KMS-11 (cell line): ENCODE measurements around the gene KLHL33.
A peak's percentile ranks its signal among the peaks of the same experiment; 100 is the strongest.

Experiments used
- H2AFZ ChIP-seq: fragments of 200-600 bp; sonication (generic); 2 replicates; pipeline ENCODE4 v1.6.1; 2016; ENCODE audit warnings: antibody characterized with exemption, mixed run types, low read depth
- H3K27ac ChIP-seq: fragments of 200-600 bp; sonication (generic); 2 replicates; pipeline ENCODE4 v1.6.1; 2016; ENCODE audit warnings: mild to moderate bottlenecking, mixed run types
- H3K27me3 ChIP-seq: fragments of 200-600 bp; sonication (generic); 2 replicates; pipeline ENCODE4 v1.6.1; 2017; ENCODE audit warnings: mild to moderate bottlenecking, low read depth, mixed run types, moderate library complexity; ENCODE audit not compliant: insufficient read depth
- H3K36me3 ChIP-seq: fragments of 200-600 bp; sonication (generic); 2 replicates; pipeline ENCODE4 v1.6.1; 2017; ENCODE audit warnings: mild to moderate bottlenecking, mixed run types; ENCODE audit not compliant: insufficient read depth
- H3K4me1 ChIP-seq: fragments of 200-600 bp; sonication (generic); 2 replicates; pipeline ENCODE4 v1.6.1; 2016; ENCODE audit warnings: mild to moderate bottlenecking, low read depth, mixed run types; ENCODE audit not compliant: poor library complexity, severe bottlenecking
- H3K4me2 ChIP-seq: fragments of 200-600 bp; sonication (generic); 2 replicates; pipeline ENCODE4 v1.7.0; 2016; ENCODE audit warnings: mild to moderate bottlenecking, mixed run types
- H3K4me3 ChIP-seq: fragments of 200-600 bp; sonication (generic); IDR thresholded peaks from 2 replicates; pipeline ENCODE4 v1.6.1; 2017; ENCODE audit warnings: low read depth, low read length, mixed read lengths; ENCODE audit not compliant: insufficient read depth
- H3K79me2 ChIP-seq: fragments of 200-600 bp; sonication (generic); 2 replicates; pipeline ENCODE4 v1.6.1; 2016; ENCODE audit warnings: low read depth, mixed run types; ENCODE audit not compliant: insufficient read depth
- H3K9ac ChIP-seq: fragments of 200-600 bp; sonication (generic); 2 replicates; pipeline ENCODE4 v1.6.1; 2016; ENCODE audit warnings: mild to moderate bottlenecking, mixed run types
- H4K20me1 ChIP-seq: fragments of 200-600 bp; sonication (generic); 2 replicates; pipeline ENCODE4 v1.6.1; 2016; ENCODE audit warnings: mild to moderate bottlenecking, mixed run types; ENCODE audit not compliant: insufficient read depth
- CTCF ChIP-seq: fragments of 200-600 bp; sonication (generic); conservative IDR thresholded peaks from 2 replicates; pipeline ENCODE4 v1.6.1; 2017; ENCODE audit warnings: low read depth, mild to moderate bottlenecking, antibody characterized with exemption, low read length, moderate library complexity, mixed read lengths

KLHL33 gene

GRCh38 chr14:20476776-20477175 is 40.8 kb upstream of the KLHL33 start:
- Histone ChIP-seq H3K27ac (peak overlapping the region; percentile 30; the same call in 1 of the 2 replicates), H3K27me3 (no peaks in the 10 kb centered on the region), H2AFZ (no peak overlapping the region), H4K20me1 (no peaks in the 10 kb centered on the region), H3K79me2 (peaks cover 18% of the 10 kb centered on the region), H3K4me2 (peak overlapping the region; percentile 21; the same call in 1 of the 2 replicates), H3K4me1 (peaks cover 42% of the 10 kb centered on the region), H3K36me3 (peaks cover 5% of the 10 kb centered on the region; the same call in 1 of the 2 replicates), H3K4me3 (no peak overlapping the region), H3K9ac (no peak overlapping the region)
- no peak for TF ChIP-seq CTCF

GRCh38 chr14:20472536-20473169 is 36.7 kb upstream of the KLHL33 start:
- TF ChIP-seq CTCF = no peak
- no peak overlapping the region for H3K9ac ChIP-seq
- no peak overlapping the region for H3K4me2 ChIP-seq
- peaks cover 40% of the 10 kb centered on the region for H3K79me2 ChIP-seq
- no peak overlapping the region for H3K27ac ChIP-seq
- peaks cover 48% of the 10 kb centered on the region for H3K4me1 ChIP-seq
- no peaks in the 10 kb centered on the region for H4K20me1 ChIP-seq
- no peak overlapping the region for H2AFZ ChIP-seq
- H3K27me3 ChIP-seq = no peaks in the 10 kb centered on the region
- peaks cover 5% of the 10 kb centered on the region; the same call in 1 of the 2 replicates for H3K36me3 ChIP-seq
- no peak overlapping the region for H3K4me3 ChIP-seq

GRCh38 chr14:20470603-20470901 is 34.6 kb upstream of the KLHL33 start:
- Histone ChIP-seq H3K4me2 (peak overlapping the region; percentile 90), H3K9ac (peak overlapping the region; percentile 89; the same call in 1 of the 2 replicates), H3K4me3 (no peak overlapping the region), H3K27me3 (no peaks in the 10 kb centered on the region), H2AFZ (no peak overlapping the region), H3K27ac (peak overlapping the region; percentile 86; the same call in 1 of the 2 replicates), H3K4me1 (peaks cover 27% of the 10 kb centered on the region), H3K79me2 (peaks cover 40% of the 10 kb centered on the region), H3K36me3 (peaks cover 5% of the 10 kb centered on the region; the same call in 1 of the 2 replicates), H4K20me1 (no peaks in the 10 kb centered on the region)
- no peak for TF ChIP-seq CTCF

GRCh38 chr14:20469890-20470602 is 34.1 kb upstream of the KLHL33 start:
- Histone ChIP-seq H3K4me1 (peaks cover 26% of the 10 kb centered on the region), H3K79me2 (peaks cover 40% of the 10 kb centered on the region), H3K27me3 (no peaks in the 10 kb centered on the region), H3K9ac (peak overlapping the region; percentile 89), H3K36me3 (peaks cover 4% of the 10 kb centered on the region; the same call in 1 of the 2 replicates), H3K27ac (peak overlapping the region; percentile 86), H4K20me1 (no peaks in the 10 kb centered on the region), H3K4me2 (peak overlapping the region; percentile 90), H3K4me3 (no peak overlapping the region), H2AFZ (peak overlapping the region; percentile 12; the same call in 1 of the 2 replicates)
- TF ChIP-seq CTCF = no peak
